GM19043 (cell line): ENCODE results near the gene MYT1.
"Not testable (repeated sequence)": the region's sequence is repeated elsewhere in the genome, so short reads cannot be mapped to it uniquely, and the experiment has no call there.

Source experiments
- ATAC-seq: cut with Tn5 transposase; IDR thresholded peaks from one replicate; pipeline ENCODE4 v1.9.1; 2021; ENCODE audit warnings: low read depth; ENCODE audit not compliant: unreplicated experiment

MYT1 gene

GRCh38 chr20:64166721-64167615 is 2.7 kb downstream of the MYT1 start:
- ATAC-seq, result no peak

GRCh38 chr20:64167676-64168075 is 3.4 kb downstream of the MYT1 start:
- no peak for ATAC-seq

GRCh38 chr20:64168381-64169090 is 4.3 kb downstream of the MYT1 start:
- ATAC-seq, result no peak

- no peak for ATAC-seq
Observed at GRCh38 chr20:64169091-64169560, 4.9 kb downstream of the MYT1 start.

GRCh38 chr20:64171211-64171610 is 7.0 kb downstream of the MYT1 start:
- no peak for ATAC-seq

GRCh38 chr20:64173116-64173515 is 8.9 kb downstream of the MYT1 start:
- no peak for ATAC-seq

- ATAC-seq, result no peak
Observed at GRCh38 chr20:64176551-64176950, 12.3 kb downstream of the MYT1 start.

DNA sequence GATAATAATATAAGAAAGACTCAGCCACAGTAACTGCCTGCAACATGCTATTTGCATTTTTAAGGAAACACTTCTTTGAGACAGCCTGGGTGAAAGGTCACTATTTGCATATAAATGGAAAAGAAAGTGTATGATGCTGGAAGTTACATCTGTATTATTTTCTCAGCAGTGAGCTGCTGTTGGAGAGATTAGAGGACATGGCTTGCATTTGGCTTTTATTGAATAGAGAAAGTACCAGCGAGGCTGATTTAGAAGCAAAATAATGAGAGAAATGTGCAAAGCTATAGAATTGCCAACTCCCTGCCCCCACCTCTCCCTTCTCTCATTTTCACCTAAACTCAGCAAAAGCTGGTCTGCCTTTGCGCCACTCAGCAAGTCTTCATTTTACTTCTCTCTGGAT is 12.7 kb downstream of the MYT1 start:
- ATAC-seq, result no peak

DNA sequence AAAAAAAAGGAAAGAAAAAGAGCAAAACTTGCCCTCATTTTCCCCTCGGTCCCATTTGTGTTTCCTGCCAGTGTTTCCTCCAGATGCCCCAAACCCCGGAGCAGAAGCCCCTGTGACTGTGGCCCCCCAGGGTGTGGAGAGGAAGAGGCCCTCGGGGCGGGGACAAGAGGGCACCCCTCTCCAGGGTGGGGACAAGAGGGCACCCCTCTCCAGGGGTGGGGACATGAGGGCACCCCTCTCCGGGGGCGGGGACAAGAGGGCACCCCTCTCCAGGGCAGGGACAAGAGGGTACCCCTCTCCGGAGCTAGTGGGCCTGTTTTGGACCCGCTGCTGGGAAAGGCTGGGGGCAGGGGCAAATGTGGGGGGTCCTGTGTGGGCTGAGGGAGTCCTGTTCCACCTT is 13.1 kb downstream of the MYT1 start:
- ATAC-seq, result no peak

GRCh38 chr20:64177787-64178186 is 13.5 kb downstream of the MYT1 start:
- no peak for ATAC-seq

DNA sequence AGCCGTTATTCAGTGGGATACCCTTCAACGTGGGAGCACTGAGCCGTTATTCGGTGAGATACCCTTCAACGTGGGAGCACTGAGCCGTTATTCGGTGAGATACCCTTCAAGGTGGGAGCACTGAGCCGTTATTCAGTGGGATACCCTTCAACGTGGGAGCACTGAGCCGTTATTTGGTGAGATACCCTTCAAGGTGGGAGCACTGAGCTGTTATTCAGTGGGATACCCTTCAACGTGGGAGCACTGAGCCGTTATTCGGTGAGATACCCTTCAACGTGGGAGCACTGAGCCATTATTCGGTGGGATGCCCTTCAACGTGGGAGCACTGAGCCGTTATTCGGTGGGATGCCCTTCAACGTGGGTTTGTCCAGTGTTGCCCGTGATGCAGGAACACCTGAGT is 14.7 kb downstream of the MYT1 start:
- not testable (repeated sequence) for ATAC-seq

GRCh38 chr20:64179805-64180204 is 15.6 kb downstream of the MYT1 start:
- no peak for ATAC-seq

- ATAC-seq, result no peak
Observed at GRCh38 chr20:64180673-64181072, 16.4 kb downstream of the MYT1 start.

DNA sequence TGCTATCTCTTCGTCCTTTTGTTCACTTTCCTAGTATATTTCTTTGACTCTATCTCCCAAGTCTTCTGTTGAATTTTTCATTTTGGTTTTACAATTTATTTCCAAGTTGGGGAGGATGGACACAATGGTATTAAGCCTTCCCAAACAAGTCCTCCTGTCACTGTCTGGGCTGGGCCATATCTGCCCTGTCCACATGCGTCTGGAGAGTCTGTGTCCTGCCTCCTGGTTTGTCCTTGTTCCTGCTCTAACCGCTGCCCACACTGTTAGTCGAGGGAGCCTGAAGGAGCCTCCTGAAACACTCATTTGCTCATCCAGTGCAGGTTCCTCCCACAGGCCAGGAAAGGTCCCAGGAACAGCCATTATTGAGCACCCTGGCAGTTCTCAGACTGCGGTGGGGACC is 17.1 kb downstream of the MYT1 start:
- no peak for ATAC-seq

GRCh38 chr20:64182146-64182865 is 18.1 kb downstream of the MYT1 start:
- no peak for ATAC-seq

DNA sequence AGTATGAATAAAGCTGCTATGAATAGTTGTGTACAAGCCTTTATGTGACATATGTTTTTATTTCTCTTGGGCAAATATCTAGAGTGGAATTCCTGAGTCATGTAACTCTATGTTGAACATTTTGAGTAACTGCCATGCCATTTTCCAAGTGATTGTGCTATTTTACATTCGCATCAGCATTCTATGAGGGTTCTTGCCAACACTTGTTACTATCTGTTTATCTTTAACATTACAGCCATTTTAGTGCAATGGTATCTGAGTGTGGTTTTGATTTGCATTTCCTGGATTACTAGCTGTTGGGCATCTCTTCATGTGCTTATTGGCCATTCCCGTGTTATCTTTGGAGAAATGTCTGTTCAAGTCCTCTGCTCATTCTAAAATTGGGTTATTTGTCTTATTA is 19.1 kb downstream of the MYT1 start:
- no peak for ATAC-seq

- no peak for ATAC-seq
Observed at GRCh38 chr20:64184795-64185194, 20.5 kb downstream of the MYT1 start.

GRCh38 chr20:64185276-64185900 is 21.1 kb downstream of the MYT1 start:
- no peak for ATAC-seq

DNA sequence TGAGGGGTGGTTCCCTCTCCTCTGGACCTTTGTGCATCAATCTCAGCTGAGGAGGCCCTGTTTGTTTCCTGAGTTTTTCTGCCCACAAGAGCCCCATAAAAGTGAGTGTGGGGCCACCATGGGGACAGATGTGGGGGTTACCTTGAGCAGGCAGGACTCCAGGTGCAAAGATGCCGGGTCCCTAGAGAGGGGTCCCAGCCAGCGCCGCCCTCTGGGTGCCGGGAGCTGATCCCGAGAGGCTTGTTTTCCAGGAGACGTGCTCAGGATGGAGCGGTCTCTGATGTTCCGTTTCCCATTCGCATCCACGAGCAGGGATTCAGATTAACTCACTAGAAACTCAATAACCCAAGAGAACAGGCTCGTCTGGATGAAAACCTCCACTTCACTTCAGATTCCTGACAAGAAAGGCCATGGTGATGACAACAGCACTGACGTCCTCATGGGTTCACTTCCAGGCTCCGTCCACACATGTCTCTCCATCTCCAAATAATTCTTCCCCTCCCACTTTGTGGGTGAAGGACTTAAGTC is 21.9 kb downstream of the MYT1 start:
- ATAC-seq, result no peak

DNA sequence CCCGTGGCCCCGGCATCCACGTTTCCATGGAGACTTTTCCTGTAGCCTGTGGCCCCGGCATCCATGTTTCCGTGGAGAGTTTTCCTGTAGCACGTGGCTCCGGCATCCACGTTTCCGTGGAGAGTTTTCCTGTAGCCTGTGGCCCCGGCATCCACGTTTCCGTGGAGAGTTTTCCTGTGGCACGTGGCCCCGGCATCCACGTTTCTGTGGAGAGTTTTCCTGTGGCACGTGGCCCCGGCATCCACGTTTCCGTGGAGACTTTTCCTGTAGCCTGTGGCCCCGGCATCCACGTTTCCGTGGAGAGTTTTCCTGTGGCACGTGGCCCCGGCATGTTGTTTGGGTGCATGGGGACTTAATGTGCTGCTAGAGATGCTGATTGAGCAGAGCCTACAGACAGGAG is 23.0 kb downstream of the MYT1 start:
- ATAC-seq, result not testable (repeated sequence)
